HG03521 (cell line): ENCODE measurements around the gene ALKBH4.
A peak's percentile ranks its signal among the peaks of the same experiment; 100 is the strongest.
"Not testable (repeated sequence)": the region's sequence is repeated elsewhere in the genome, so short reads cannot be mapped to it uniquely, and the experiment has no call there.

Experiments
- ATAC-seq: cut with Tn5 transposase; IDR thresholded peaks from one replicate; pipeline ENCODE4 v1.9.1; 2021; ENCODE audit warnings: mild to moderate bottlenecking, moderate library complexity; ENCODE audit not compliant: unreplicated experiment

ALKBH4 gene

DNA sequence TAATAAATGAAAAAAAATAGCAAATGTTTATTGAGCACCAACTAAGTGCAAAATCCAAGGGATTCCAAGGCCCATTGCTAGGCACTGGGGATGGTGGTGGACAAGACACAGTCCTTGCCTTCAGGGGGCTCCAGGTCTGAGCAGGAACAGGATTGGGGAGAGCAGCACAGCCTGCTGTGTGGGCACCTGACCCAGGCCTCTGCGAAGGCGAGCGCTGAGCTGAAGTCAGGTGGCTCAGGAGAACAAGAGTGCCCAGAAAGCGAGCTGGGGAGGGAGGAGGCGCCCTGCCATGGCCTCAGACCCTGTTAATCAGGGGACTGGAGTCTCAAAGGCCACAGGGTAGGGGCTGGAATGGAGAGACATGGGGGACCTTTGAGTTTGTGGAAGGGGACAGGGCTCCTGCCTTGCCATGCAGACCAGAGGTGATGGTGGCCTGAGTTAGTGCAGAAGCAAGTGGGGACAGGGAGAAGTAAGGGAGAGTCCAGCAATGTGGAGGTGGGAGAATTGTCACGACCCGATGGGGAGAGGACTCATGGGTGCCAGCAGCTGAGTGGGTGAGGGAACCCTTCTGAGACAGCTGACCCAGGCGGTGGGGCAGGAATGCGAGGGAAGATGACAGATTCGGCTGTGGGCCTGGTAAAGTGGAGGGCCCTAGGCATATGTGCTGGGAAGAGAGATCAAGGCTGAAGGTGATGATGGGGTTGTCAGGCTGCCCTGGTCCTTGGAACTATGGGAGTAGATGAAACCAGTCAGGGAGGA is 35.3 kb downstream of the ALKBH4 start:
- ATAC-seq = no peak

- no peak for ATAC-seq
Observed at GRCh38 chr7:102427019-102427405, 37.7 kb downstream of the ALKBH4 start.

- ATAC-seq = peak; percentile 50
Observed at GRCh38 chr7:102426268-102427018, 38.2 kb downstream of the ALKBH4 start.

DNA sequence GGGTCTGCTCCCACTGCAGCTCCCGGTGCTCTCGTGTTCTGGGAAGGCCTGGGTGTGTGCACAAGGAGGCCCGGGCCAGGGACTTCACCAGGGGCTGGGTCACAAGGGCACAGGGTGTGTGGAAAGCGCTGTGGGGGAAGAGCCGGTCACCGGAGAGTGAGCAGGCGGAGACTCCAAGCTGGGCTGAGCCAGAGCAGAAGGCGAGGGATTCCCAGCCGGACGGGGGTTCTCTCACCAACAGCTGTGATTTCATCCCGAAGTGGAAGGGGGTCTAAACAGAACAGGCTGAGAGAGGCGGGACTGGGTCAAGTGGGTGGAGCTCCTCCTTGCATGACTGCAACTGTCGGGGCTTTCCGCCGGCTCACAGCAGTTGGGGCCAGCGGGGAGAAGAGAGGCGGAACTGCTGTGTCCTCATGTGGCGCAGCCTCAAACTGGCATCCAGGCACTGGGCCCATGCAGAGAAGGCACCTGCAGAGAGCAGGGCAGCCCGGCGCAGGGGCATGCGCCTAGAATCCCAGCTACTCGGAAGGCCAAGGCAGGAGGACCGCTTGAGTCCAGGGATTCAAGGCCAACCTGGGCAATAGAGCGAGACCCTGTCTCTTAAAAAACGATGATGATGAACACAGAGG is 38.9 kb downstream of the ALKBH4 start:
- ATAC-seq = peak; percentile 66

- no peak for ATAC-seq
Observed at GRCh38 chr7:102424787-102425218, 39.9 kb downstream of the ALKBH4 start.

DNA sequence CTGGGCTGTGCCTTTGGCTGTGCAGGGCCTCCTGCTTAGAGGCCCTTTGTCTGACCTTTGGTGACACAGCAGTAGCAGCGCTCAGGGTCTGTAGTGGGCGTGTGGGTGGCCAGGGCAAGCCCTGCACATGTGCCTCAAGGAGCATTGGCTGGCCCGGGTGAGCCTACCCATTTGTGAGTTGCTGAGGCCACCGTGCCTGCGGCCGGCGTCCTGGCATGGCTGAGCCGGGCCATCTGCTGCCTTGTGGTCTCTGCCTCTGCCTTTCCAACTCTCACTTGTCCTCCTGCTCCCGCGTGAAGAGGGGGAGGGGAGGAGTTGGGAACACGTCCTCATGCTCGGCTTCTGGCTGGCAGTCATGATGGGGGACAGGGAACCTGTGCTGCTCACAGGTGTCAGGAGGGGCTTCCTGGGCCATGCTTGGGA is 40.5 kb downstream of the ALKBH4 start:
- no peak for ATAC-seq

GRCh38 chr7:102421706-102422240 is 42.9 kb downstream of the ALKBH4 start:
- ATAC-seq = no peak

DNA sequence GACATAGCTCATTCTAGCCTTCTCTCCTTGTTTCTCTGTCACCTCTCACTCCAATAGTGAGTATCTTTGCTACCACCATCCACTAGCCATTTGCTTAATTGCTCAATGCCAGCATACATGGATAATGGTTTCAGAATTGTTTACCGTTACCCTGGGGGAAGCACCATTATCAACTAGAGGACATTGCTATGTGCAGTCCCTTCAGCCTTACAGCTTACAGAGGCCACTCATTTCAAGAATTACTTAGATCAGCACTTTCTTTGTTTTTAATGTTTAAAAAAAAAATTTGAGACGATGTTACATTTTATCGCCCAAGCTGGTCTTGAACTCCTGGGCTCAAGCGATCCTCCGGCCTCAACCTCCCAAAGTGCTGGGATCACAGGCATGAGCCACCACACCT is 46.1 kb downstream of the ALKBH4 start:
- ATAC-seq = no peak

GRCh38 chr7:102417105-102417504 is 47.6 kb downstream of the ALKBH4 start:
- no peak for ATAC-seq

DNA sequence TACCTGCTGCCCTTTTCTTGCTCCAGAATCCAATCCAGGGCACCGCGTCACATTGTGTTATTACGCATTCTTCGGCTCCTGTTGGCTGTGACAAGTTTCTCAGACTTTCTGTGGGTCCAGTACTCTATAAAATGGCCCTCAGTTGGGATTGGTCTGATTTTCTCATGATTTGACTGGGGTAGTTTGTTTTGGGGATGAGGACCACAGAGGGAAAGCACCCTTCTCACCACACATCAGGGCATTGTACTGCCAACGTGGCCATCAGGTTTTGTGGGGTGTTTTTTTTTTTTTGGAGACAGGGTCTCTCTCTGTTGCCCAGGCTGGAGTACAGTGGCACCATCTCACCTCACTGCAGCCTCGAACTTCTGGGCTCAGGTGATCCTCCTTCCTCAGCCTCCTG is 48.3 kb downstream of the ALKBH4 start:
- ATAC-seq = no peak

DNA sequence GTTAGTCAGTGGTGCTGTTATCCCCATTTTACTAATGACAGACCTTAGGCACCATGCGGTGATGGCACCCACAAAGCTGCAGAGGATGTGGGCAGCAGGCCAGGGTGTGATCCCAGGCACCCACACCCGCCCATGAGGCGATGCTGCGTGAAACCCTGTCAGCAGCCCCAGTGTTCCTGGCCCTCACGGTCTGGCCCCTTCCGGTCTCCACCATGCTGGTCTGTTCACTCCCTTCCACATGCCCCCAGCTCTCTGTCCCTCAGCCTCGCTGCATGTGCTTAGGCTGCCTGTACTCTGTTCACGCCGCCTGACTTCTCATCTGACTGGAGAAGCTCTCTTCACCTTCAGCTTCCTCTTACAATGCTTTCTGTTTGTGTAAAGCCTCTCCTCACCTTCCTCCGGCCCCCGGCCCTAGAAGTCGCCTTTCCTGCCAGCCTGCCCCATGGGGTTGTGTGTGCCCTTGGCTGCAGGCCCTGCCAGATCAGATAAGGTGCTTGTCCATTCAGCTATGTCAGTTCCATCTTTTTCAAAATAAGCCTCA is 48.9 kb downstream of the ALKBH4 start:
- ATAC-seq = no peak

- no peak for ATAC-seq
Observed at GRCh38 chr7:102413611-102414010, 51.1 kb downstream of the ALKBH4 start.

DNA sequence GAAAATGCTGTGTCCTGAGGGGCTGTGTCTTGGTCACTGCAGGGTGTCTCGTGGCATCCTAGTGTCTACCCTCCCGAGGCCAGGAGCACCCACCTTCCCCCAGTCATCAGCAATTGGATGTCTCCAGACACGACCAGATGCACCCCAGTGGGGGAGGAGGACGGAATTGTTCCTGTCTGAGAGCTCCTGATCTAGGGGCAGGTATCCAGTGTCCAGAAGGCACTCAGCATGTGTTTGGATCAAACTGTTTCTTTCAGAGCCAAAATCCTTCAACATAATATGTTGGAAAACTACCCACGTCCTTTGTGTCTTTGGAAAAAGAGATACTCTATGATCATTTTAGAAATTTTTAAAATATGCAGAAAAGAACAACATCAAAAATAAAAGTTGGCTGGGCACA is 51.6 kb downstream of the ALKBH4 start:
- no peak for ATAC-seq

DNA sequence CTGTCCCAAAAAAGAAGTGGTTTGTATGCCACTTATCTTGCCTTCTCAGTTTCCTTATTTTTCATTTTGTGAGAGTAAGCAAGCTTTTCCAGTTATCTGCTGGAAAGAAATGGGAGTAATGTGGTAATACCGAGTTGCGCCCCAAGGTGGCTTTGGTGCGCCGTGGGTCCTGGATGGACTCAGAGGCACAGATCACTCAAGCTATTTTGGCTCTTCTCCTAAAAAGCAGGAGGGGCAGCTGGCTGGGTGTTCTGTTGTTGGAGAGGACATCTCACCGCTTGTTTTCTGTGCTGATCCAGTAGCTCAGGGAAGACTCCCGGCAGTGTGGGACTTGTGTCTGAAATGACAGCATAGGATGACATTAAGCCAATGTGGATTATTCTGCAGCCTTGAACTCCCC is 52.1 kb downstream of the ALKBH4 start:
- no peak for ATAC-seq

GRCh38 chr7:102410918-102411317 is 53.7 kb downstream of the ALKBH4 start:
- no peak for ATAC-seq

- ATAC-seq = no peak
Observed at GRCh38 chr7:102410123-102410522, 54.5 kb downstream of the ALKBH4 start.

DNA sequence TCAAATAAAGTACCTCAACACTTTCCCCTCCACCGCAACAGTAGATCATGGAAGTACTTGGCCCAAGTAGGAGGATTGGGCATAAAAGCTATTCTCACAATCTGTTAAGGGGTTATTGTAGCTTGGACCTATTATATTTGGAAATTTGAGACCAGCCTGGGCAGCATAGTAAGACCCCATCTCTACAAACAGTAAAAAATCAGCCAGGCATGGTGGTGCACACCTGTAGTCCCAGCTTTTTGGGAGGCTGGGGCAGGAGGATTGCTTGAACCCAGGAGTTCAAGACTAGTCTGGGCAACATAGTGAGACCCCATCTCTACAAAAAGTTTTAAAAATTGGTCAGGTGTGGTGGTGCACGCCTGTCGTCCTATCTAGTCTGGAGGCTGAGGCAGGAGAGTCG is 55.3 kb downstream of the ALKBH4 start:
- no peak for ATAC-seq

- ATAC-seq = not testable (repeated sequence)
Observed at GRCh38 chr7:102408530-102408929, 56.1 kb downstream of the ALKBH4 start.

DNA sequence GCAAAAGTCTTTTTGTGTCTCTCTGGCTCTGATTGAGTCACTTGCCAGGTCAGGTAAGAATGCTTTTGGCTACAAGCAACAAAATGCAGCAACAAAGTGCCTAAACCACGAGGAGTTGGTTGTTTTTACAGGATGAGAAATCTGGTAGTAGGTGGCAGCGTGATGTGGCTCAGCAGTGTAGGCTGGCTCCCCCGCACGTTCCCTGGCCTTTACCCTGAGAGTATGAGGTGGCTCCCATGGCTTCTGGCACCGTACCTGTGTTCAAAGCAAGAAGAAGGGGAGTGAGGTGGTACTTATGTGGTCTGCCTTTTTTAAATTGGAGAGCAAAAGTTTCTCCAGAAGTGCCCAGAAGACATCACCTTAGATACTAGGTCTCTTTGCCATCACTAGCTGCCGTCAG is 56.8 kb downstream of the ALKBH4 start:
- no peak for ATAC-seq
